BLaER1 (cell line): ENCODE data around the gene OCEL1.
"Not testable (repeated sequence)": the region's sequence is repeated elsewhere in the genome, so short reads cannot be mapped to it uniquely, and the experiment has no call there.

Experiments
- H3K27ac ChIP-seq: shearing (Covaris generic); formaldehyde crosslinking; 2 replicates; pipeline ENCODE4 v1.8.1; 2022
- H3K27me3 ChIP-seq: shearing (Covaris generic); formaldehyde crosslinking; 2 replicates; pipeline ENCODE4 v1.8.1; 2022
- H3K36me3 ChIP-seq: shearing (Covaris generic); formaldehyde crosslinking; 2 replicates; pipeline ENCODE4 v1.8.1; 2022
- H3K4me1 ChIP-seq: shearing (Covaris generic); formaldehyde crosslinking; 2 replicates; pipeline ENCODE4 v1.8.1; 2022
- H3K4me2 ChIP-seq: shearing (Covaris generic); formaldehyde crosslinking; 2 replicates; pipeline ENCODE4 v1.8.1; 2022
- H3K4me3 ChIP-seq: shearing (Covaris generic); formaldehyde crosslinking; 2 replicates; pipeline ENCODE4 v1.8.1; 2022
- H3K9ac ChIP-seq: shearing (Covaris generic); formaldehyde crosslinking; 2 replicates; pipeline ENCODE4 v1.8.1; 2022
- H3K9me3 ChIP-seq: shearing (Covaris generic); formaldehyde crosslinking; 2 replicates; pipeline ENCODE4 v1.8.1; 2022
- H4K20me1 ChIP-seq: shearing (Covaris generic); formaldehyde crosslinking; 2 replicates; pipeline ENCODE4 v1.8.1; 2022
- Cebpa-rat ChIP-seq: shearing (Covaris generic); IDR thresholded peaks from 2 replicates; pipeline ENCODE4 v1.8.1; 2022

Gene OCEL1

GRCh38 chr19:17226002-17226933 is at the start of gene OCEL1:
TSS of gene OCEL1 (plus strand) at chr19:17226226. CDS start at chr19:17226248, 22 bp downstream.
- peak; percentile 64; the same call in 1 of the 2 replicates for TF ChIP-seq Cebpa-rat
- Histone ChIP-seq H3K27ac (peak within 1 kb of the TSS; percentile 91), H4K20me1 (no peaks in the 10 kb centered on the region; the same call in 1 of the 2 replicates), H3K9ac (peak within 1 kb of the TSS; percentile 89), H3K27me3 (no peaks in the 10 kb centered on the region), H3K4me2 (peak within 1 kb of the TSS; percentile 100), H3K9me3 (no peaks in the 10 kb centered on the region), H3K4me1 (peaks cover 33% of the 10 kb centered on the region), H3K36me3 (peaks cover 27% of the 10 kb centered on the region), H3K4me3 (peak within 1 kb of the TSS; percentile 87)

GRCh38 chr19:17178291-17178690 is 47.7 kb upstream of the OCEL1 start:
- peaks cover 20% of the 10 kb centered on the region for H3K4me1 ChIP-seq
- no peaks in the 10 kb centered on the region for H3K9me3 ChIP-seq
- H3K4me2 ChIP-seq: no peak overlapping the region
- no peak overlapping the region for H3K4me3 ChIP-seq
- no peak overlapping the region for H3K9ac ChIP-seq
- H3K27me3 ChIP-seq: no peaks in the 10 kb centered on the region
- no peak for TF ChIP-seq Cebpa-rat
- no peak overlapping the region for H3K27ac ChIP-seq
- H4K20me1 ChIP-seq: no peaks in the 10 kb centered on the region
- H3K36me3 ChIP-seq: peaks cover 92% of the 10 kb centered on the region

- Histone ChIP-seq H3K9ac (no peak overlapping the region), H3K27ac (no peak overlapping the region), H3K4me2 (no peak overlapping the region), H4K20me1 (no peaks in the 10 kb centered on the region), H3K4me3 (no peak overlapping the region), H3K4me1 (peaks cover 48% of the 10 kb centered on the region), H3K9me3 (no peaks in the 10 kb centered on the region), H3K36me3 (peaks cover 71% of the 10 kb centered on the region), H3K27me3 (no peaks in the 10 kb centered on the region)
- TF ChIP-seq Cebpa-rat: no peak
Measured at GRCh38 chr19:17180997-17181702, 44.9 kb upstream of the OCEL1 start.

- Histone ChIP-seq H3K27ac (peak overlapping the region; percentile 89), H3K4me3 (peak overlapping the region; percentile 59), H3K9ac (peak overlapping the region; percentile 75), H3K4me2 (peak overlapping the region; percentile 98), H4K20me1 (no peaks in the 10 kb centered on the region), H3K27me3 (no peaks in the 10 kb centered on the region), H3K36me3 (peaks cover 71% of the 10 kb centered on the region), H3K9me3 (no peaks in the 10 kb centered on the region), H3K4me1 (peaks cover 49% of the 10 kb centered on the region)
- no peak for TF ChIP-seq Cebpa-rat
Measured at GRCh38 chr19:17183271-17183761, 42.7 kb upstream of the OCEL1 start.

GRCh38 chr19:17183858-17184321 is 42.1 kb upstream of the OCEL1 start:
- peak overlapping the region; percentile 89 for H3K27ac ChIP-seq
- TF ChIP-seq Cebpa-rat: no peak
- peak overlapping the region; percentile 59 for H3K4me3 ChIP-seq
- H3K36me3 ChIP-seq: peaks cover 71% of the 10 kb centered on the region
- H4K20me1 ChIP-seq: no peaks in the 10 kb centered on the region
- no peaks in the 10 kb centered on the region for H3K9me3 ChIP-seq
- H3K27me3 ChIP-seq: no peaks in the 10 kb centered on the region
- peaks cover 49% of the 10 kb centered on the region for H3K4me1 ChIP-seq
- H3K4me2 ChIP-seq: peak overlapping the region; percentile 98
- peak overlapping the region; percentile 75 for H3K9ac ChIP-seq

GRCh38 chr19:17184371-17184841 is 41.6 kb upstream of the OCEL1 start:
- Histone ChIP-seq H3K4me2 (peak overlapping the region; percentile 98), H3K9ac (peak overlapping the region; percentile 75), H3K9me3 (no peaks in the 10 kb centered on the region), H3K4me3 (peak overlapping the region; percentile 59), H3K36me3 (peaks cover 71% of the 10 kb centered on the region), H3K27ac (peak overlapping the region; percentile 89), H3K4me1 (peaks cover 49% of the 10 kb centered on the region), H3K27me3 (no peaks in the 10 kb centered on the region), H4K20me1 (no peaks in the 10 kb centered on the region)
- TF ChIP-seq Cebpa-rat: no peak

GRCh38 chr19:17185590-17185989 is 40.4 kb upstream of the OCEL1 start:
- peaks cover 49% of the 10 kb centered on the region for H3K4me1 ChIP-seq
- H3K36me3 ChIP-seq: peaks cover 71% of the 10 kb centered on the region
- H3K27ac ChIP-seq: peak overlapping the region; percentile 42; the same call in 1 of the 2 replicates
- no peaks in the 10 kb centered on the region for H4K20me1 ChIP-seq
- H3K9me3 ChIP-seq: no peaks in the 10 kb centered on the region
- no peak overlapping the region for H3K4me3 ChIP-seq
- H3K4me2 ChIP-seq: peak overlapping the region; percentile 98; the same call in 1 of the 2 replicates
- no peak for TF ChIP-seq Cebpa-rat
- H3K27me3 ChIP-seq: no peaks in the 10 kb centered on the region
- 0 out of 2 replicates have a peak overlapping the region, but pooled peaks have one; percentile 9 for H3K9ac ChIP-seq

GRCh38 chr19:17191736-17192135 is 34.3 kb upstream of the OCEL1 start:
- Histone ChIP-seq H3K4me1 (peaks cover 15% of the 10 kb centered on the region), H3K36me3 (peaks cover 98% of the 10 kb centered on the region), H3K4me2 (peak overlapping the region; percentile 27; the same call in 1 of the 2 replicates), H3K9ac (0 out of 2 replicates have a peak overlapping the region, but pooled peaks have one; percentile 6), H3K27ac (0 out of 2 replicates have a peak overlapping the region, but pooled peaks have one; percentile 26)
- not testable (repeated sequence) for H3K27me3 ChIP-seq, H3K9me3 ChIP-seq, H4K20me1 ChIP-seq, H3K4me3 ChIP-seq

- H3K4me2 ChIP-seq: no peak overlapping the region
- H3K27me3 ChIP-seq: no peaks in the 10 kb centered on the region
- peaks cover 20% of the 10 kb centered on the region for H3K4me1 ChIP-seq
- no peak overlapping the region for H3K4me3 ChIP-seq
- TF ChIP-seq Cebpa-rat: no peak
- H3K9me3 ChIP-seq: no peaks in the 10 kb centered on the region
- peaks cover 97% of the 10 kb centered on the region for H3K36me3 ChIP-seq
- no peak overlapping the region for H3K27ac ChIP-seq
- H3K9ac ChIP-seq: no peak overlapping the region
- no peaks in the 10 kb centered on the region for H4K20me1 ChIP-seq
Measured at GRCh38 chr19:17192751-17193150, 33.3 kb upstream of the OCEL1 start.
